Measurements from ENCODE around the gene SND1.

Gene SND1

GRCh38 chr7:127973832-127974231, 321.8 kb downstream of the SND1 start:
- ChIA-PET CTCF (no interaction called here), POLR2A (no interaction called here)
- no peaks in the 10 kb centered on the region for H3K36me3 ChIP-seq (ENCODE audit: control insufficient read depth in 2 of 2, insufficient read depth in 1 of 2, low read length in 2 of 2)
- H3K4me1 ChIP-seq (ENCODE audit: control insufficient read depth, insufficient read depth, low read length): no peaks in the 10 kb centered on the region
- no peak overlapping the region for H3K27ac ChIP-seq (ENCODE audit: extremely low read depth, low read depth, low read length)
- no peak overlapping the region for H3K4me3 ChIP-seq (ENCODE audit: low read depth, low read length)
- H3K9me3 ChIP-seq (ENCODE audit: control insufficient read depth, insufficient read depth, low read depth, low read length): no peaks in the 10 kb centered on the region
- TF ChIP-seq ZNF624 (tag by site-specific recombination; IDR thresholded peaks at IDR 0.05) (no peak), ZNF280D (tag by site-specific recombination; IDR thresholded peaks at IDR 0.05) (no peak), ZNF23 (tag by site-specific recombination; IDR thresholded peaks at IDR 0.05; ENCODE audit: borderline replicate concordance) (no peak)

- Histone ChIP-seq H3K4me3 (ENCODE audit: low read depth, low read length) (no peak overlapping the region), H3K9me3 (ENCODE audit: control insufficient read depth, insufficient read depth, low read depth, low read length) (no peaks in the 10 kb centered on the region), H3K4me1 (ENCODE audit: control insufficient read depth, insufficient read depth, low read length) (no peaks in the 10 kb centered on the region), H3K27ac (ENCODE audit: extremely low read depth, low read depth, low read length) (no peak overlapping the region), H3K36me3 (ENCODE audit: control insufficient read depth in 2 of 2, insufficient read depth in 1 of 2, low read length in 2 of 2) (no peaks in the 10 kb centered on the region)
- ChIA-PET POLR2A (no interaction called here), CTCF (interaction anchor here (0.6 kb wide), 1 partner anchor 212 kb away, joined by 3 read pairs; no protein-coding TSS in a partner anchor)
- TF ChIP-seq ZNF677 (tag by site-specific recombination; IDR thresholded peaks at IDR 0.05): no peak
- no peak for TF ChIP-seq ZNF529 (tag by site-specific recombination; IDR thresholded peaks at IDR 0.05; ENCODE audit: insufficient replicate concordance)
- no peak for TF ChIP-seq ZNF654 (tag by site-specific recombination; IDR thresholded peaks at IDR 0.05; ENCODE audit: low read depth)
- no peak for TF ChIP-seq ZNF701 (tag by site-specific recombination; IDR thresholded peaks at IDR 0.05)
- no peak for TF ChIP-seq ZNF473 (tag by site-specific recombination; IDR thresholded peaks at IDR 0.05)
- no peak for TF ChIP-seq ZNF610 (tag by site-specific recombination; IDR thresholded peaks at IDR 0.05; ENCODE audit: borderline replicate concordance)
- no peak for TF ChIP-seq ZSCAN5A (tag by site-specific recombination; IDR thresholded peaks at IDR 0.05)
- no peak for TF ChIP-seq ZNF140 (tag by site-specific recombination; IDR thresholded peaks at IDR 0.05)
Measured at GRCh38 chr7:127974446-127975035, 322.5 kb downstream of the SND1 start.

- ChIA-PET POLR2A (no interaction called here), CTCF (no interaction called here)
- Histone ChIP-seq H3K36me3 (ENCODE audit: control insufficient read depth in 2 of 2, insufficient read depth in 1 of 2, low read length in 2 of 2) (no peaks in the 10 kb centered on the region), H3K9me3 (ENCODE audit: control insufficient read depth, insufficient read depth, low read depth, low read length) (no peaks in the 10 kb centered on the region), H3K4me1 (ENCODE audit: control insufficient read depth, insufficient read depth, low read length) (no peaks in the 10 kb centered on the region), H3K4me3 (ENCODE audit: low read depth, low read length) (no peak overlapping the region), H3K27ac (ENCODE audit: extremely low read depth, low read depth, low read length) (no peak overlapping the region)
- no peak for TF ChIP-seq YY2 (tag by site-specific recombination; IDR thresholded peaks at IDR 0.05)
- TF ChIP-seq GLI4 (tag by site-specific recombination; IDR thresholded peaks at IDR 0.05): no peak
- 0 out of 2 replicates have a peak, but pooled peaks have one; percentile 40 for TF ChIP-seq KLF17 (tag by site-specific recombination; IDR thresholded peaks at IDR 0.05)
- no peak for TF ChIP-seq SCRT1 (tag by site-specific recombination; IDR thresholded peaks at IDR 0.05; ENCODE audit: borderline replicate concordance)
- TF ChIP-seq KLF1 (tag by site-specific recombination; IDR thresholded peaks at IDR 0.05): peak; percentile 44
Measured at GRCh38 chr7:127976056-127976737, 324.2 kb downstream of the SND1 start.
